ENCODE results near the gene CLIC1. TPM values are rescaled to one million over a fixed set of nuclear protein-coding genes. Genes with fewer than 3 reads are reported as not detected.

The CLIC1 gene
- total and polyA plus RNA-seq, 5 donors: 99.4 to 153 (median 116) TPM

DNA sequence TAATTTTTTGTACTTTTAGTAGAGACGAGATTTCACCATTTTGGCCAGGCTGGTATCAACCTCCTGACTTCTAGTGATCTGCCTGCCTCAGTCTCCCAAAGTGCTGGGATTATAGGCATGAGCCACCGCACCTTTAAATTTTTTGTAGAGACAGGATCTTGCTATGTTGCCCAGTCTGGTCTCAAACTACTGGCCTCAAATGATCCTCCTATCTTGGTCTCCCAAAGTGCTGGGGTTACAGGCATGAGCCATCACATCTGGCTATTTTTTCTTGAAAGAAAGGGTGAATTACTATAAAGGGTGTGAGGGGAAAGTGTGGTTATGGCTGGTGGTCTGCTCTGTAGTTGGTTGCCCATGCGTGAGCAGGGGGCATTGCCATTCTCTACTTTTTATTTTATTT, 28.1 kb downstream of the CLIC1 start:
- ATAC-seq: no peak
- H3K27me3 ChIP-seq (ENCODE audit: control insufficient read depth, insufficient read depth): no peaks in the 10 kb centered on the region

DNA sequence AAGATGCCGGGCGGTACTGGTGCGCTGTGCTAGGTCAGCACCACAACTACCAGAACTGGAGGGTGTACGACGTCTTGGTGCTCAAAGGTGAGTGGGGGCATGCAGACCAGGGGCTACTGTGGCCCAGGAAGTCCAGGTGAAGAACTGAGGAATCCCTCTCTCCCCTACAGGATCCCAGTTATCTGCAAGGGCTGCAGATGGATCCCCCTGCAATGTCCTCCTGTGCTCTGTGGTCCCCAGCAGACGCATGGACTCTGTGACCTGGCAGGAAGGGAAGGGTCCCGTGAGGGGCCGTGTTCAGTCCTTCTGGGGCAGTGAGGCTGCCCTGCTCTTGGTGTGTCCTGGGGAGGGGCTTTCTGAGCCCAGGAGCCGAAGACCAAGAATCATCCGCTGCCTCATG, 28.6 kb downstream of the CLIC1 start:
- 88% methylated on average over 10 of the region's 10 CpGs for WGBS
- no peak for ATAC-seq
- intact Hi-C loops (cut with DNase I): no loop called here
- no peak overlapping the region for H3K4me3 ChIP-seq (ENCODE audit: low read length)
- no peak for DNase-seq
- no peak overlapping the region for H3K27ac ChIP-seq (ENCODE audit: low read length)
- H3K9me3 ChIP-seq (ENCODE audit: control insufficient read depth, low read length): no peaks in the 10 kb centered on the region
- no peaks in the 10 kb centered on the region for H3K4me1 ChIP-seq (ENCODE audit: control insufficient read depth, insufficient read depth, low read length)
- no peaks in the 10 kb centered on the region for H3K27me3 ChIP-seq (ENCODE audit: control insufficient read depth, insufficient read depth)

More for the DNA sequence above, 28.1 kb downstream of the CLIC1 start:
- no peak for DNase-seq
- intact Hi-C loops (cut with DNase I): no loop called here
- 93% methylated on average over 3 of the region's 3 CpGs for WGBS
- Histone ChIP-seq H3K9me3 (ENCODE audit: control insufficient read depth, low read length) (no peaks in the 10 kb centered on the region), H3K4me1 (ENCODE audit: control insufficient read depth, insufficient read depth, low read length) (no peaks in the 10 kb centered on the region), H3K27ac (ENCODE audit: low read length) (no peak overlapping the region), H3K4me3 (ENCODE audit: low read length) (no peak overlapping the region)

DNA sequence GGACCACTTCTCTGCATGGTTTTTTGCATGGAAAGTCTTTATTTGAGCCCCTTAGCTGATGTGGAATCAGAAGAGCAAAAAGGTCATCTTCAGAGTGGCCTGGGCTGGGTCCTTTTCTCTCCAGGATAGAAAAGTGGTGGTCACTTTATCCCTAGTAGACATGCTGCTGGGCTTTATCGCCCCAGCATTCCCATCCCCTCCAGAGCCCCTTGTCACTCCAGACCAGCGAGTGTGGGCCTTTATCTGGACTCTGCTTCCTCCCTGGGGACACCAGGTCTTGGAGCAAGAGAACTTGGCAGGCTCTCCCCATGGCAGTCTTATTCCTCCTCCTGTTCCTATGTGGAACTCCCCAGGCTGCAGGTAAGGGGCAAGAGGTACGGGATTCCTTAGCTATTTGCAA, 29.7 kb downstream of the CLIC1 start, which contains the start of gene LY6G6F:
Gene LY6G6F (plus strand): TSS at position 268 of the 400 bp plus-strand sequence. CDS start 41 bp downstream, at position 309.
- Histone ChIP-seq H3K4me3 (ENCODE audit: low read length) (no peak within 1 kb of the TSS), H3K27ac (ENCODE audit: low read length) (no peak within 1 kb of the TSS), H3K4me1 (ENCODE audit: control insufficient read depth, insufficient read depth, low read length) (peaks cover 5% of the 10 kb centered on the region), H3K9me3 (ENCODE audit: control insufficient read depth, low read length) (no peaks in the 10 kb centered on the region), H3K27me3 (ENCODE audit: control insufficient read depth, insufficient read depth) (no peaks in the 10 kb centered on the region)
- ATAC-seq (no peak), DNase-seq (no peak)
- 21% methylated on average over 3 of the region's 3 CpGs for WGBS
- intact Hi-C loops (cut with DNase I): no loop called here

- intact Hi-C loops (cut with DNase I): no loop called here
- Histone ChIP-seq H3K27me3 (ENCODE audit: control insufficient read depth, insufficient read depth) (no peaks in the 10 kb centered on the region), H3K27ac (ENCODE audit: low read length) (no peak overlapping the region), H3K4me3 (ENCODE audit: low read length) (no peak overlapping the region), H3K4me1 (ENCODE audit: control insufficient read depth, insufficient read depth, low read length) (peaks cover 7% of the 10 kb centered on the region), H3K9me3 (ENCODE audit: control insufficient read depth, low read length) (no peaks in the 10 kb centered on the region)
- WGBS: 91% methylated on average over 6 of the region's 6 CpGs
- no peak for DNase-seq
- ATAC-seq: no peak
These were observed 30.4 kb downstream of the CLIC1 start for GRCh38 chr6:31705931-31706330.

GRCh38 chr6:31702819-31703716, 33.3 kb downstream of the CLIC1 start, which contains the start of gene ABHD16A:
Gene ABHD16A (minus strand): TSS chr6:31703324. CDS start chr6:31703281, 43 bp downstream.
- no peaks in the 10 kb centered on the region for H3K27me3 ChIP-seq (ENCODE audit: control insufficient read depth, insufficient read depth)
- peaks cover 7% of the 10 kb centered on the region for H3K4me1 ChIP-seq (ENCODE audit: control insufficient read depth, insufficient read depth, low read length)
- 1% methylated on average over 54 of the region's 54 CpGs for WGBS
- H3K4me3 ChIP-seq (ENCODE audit: low read length): peak within 1 kb of the TSS; percentile 84
- DNase-seq (peak; percentile 99 to 100 (median 100)), ATAC-seq (peak; percentile 98)
- intact Hi-C loops (cut with DNase I): no loop called here
- H3K9me3 ChIP-seq (ENCODE audit: control insufficient read depth, low read length): no peaks in the 10 kb centered on the region
- H3K27ac ChIP-seq (ENCODE audit: low read length): peak within 1 kb of the TSS; percentile 98

- WGBS: 1% methylated on average over 10 of the region's 10 CpGs
- H3K27ac ChIP-seq (ENCODE audit: low read length): peak overlapping the region; percentile 98
- no peak for DNase-seq
- no peaks in the 10 kb centered on the region for H3K9me3 ChIP-seq (ENCODE audit: control insufficient read depth, low read length)
- H3K4me3 ChIP-seq (ENCODE audit: low read length): peak overlapping the region; percentile 84
- H3K27me3 ChIP-seq (ENCODE audit: control insufficient read depth, insufficient read depth): no peaks in the 10 kb centered on the region
- intact Hi-C loops (cut with DNase I): no loop called here
- H3K4me1 ChIP-seq (ENCODE audit: control insufficient read depth, insufficient read depth, low read length): peaks cover 7% of the 10 kb centered on the region
- peak; percentile 8 to 33 for ATAC-seq
These were observed 33.9 kb downstream of the CLIC1 start for GRCh38 chr6:31702405-31702818.

DNA sequence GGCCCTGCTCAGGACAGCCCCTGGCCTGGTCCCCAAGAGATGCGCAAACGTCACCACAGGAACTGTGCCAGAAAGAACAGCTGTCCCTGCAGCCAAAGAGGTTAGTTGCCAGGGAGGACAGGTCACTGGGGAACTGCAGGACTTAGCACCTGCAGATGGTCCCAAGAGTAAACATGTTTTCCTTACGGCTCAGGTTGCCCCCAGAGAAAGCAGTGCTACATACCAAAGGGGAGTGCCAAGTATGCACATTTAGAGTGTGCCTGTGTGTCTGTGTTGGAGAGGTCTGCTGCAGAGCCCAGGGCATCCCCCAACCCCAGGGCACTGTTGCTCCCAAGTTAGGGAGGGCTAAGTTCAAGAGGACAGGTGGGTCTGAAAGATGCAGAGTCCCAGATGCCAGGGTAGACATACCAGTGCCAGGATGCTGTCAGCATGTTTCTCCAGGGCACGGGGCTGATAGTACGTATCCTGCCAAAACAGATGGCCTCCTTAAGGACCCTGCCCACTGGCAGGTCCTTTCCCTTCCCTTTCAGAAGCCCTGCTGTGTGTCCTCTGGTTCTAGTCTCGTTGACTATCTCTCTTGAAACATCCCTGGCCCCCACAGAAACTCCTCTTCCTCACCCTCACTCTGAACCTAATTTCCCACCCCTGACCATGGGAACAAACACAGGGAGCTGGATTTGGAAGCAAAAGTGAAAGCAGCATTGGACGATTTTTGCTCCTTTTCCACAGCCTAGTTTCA, 34.5 kb downstream of the CLIC1 start:
- DNase-seq (peak in 1 of 3 donors; percentile 49), ATAC-seq (no peak)
- WGBS: 17% methylated on average over 7 of the region's 7 CpGs

GRCh38 chr6:31700740-31701401, 35.5 kb downstream of the CLIC1 start:
- Histone ChIP-seq H3K27me3 (ENCODE audit: control insufficient read depth, insufficient read depth) (no peaks in the 10 kb centered on the region), H3K27ac (ENCODE audit: low read length) (no peak overlapping the region), H3K9me3 (ENCODE audit: control insufficient read depth, low read length) (no peaks in the 10 kb centered on the region), H3K4me1 (ENCODE audit: control insufficient read depth, insufficient read depth, low read length) (peaks cover 7% of the 10 kb centered on the region), H3K4me3 (ENCODE audit: low read length) (no peak overlapping the region)
- ATAC-seq: no peak
- intact Hi-C loops (cut with DNase I): no loop called here
- DNase-seq: no peak
- 85% methylated on average over 5 of the region's 5 CpGs for whole genome bisulfite sequencing

More for the DNA sequence above, 34.5 kb downstream of the CLIC1 start:
- H3K4me1 ChIP-seq (ENCODE audit: control insufficient read depth, insufficient read depth, low read length): peaks cover 7% of the 10 kb centered on the region
- no peaks in the 10 kb centered on the region for H3K9me3 ChIP-seq (ENCODE audit: control insufficient read depth, low read length)
- H3K27ac ChIP-seq (ENCODE audit: low read length): peak overlapping the region; percentile 31
- H3K27me3 ChIP-seq (ENCODE audit: control insufficient read depth, insufficient read depth): no peaks in the 10 kb centered on the region
- intact Hi-C loops (cut with DNase I): no loop called here
- H3K4me3 ChIP-seq (ENCODE audit: low read length): peak overlapping the region; percentile 84

DNA sequence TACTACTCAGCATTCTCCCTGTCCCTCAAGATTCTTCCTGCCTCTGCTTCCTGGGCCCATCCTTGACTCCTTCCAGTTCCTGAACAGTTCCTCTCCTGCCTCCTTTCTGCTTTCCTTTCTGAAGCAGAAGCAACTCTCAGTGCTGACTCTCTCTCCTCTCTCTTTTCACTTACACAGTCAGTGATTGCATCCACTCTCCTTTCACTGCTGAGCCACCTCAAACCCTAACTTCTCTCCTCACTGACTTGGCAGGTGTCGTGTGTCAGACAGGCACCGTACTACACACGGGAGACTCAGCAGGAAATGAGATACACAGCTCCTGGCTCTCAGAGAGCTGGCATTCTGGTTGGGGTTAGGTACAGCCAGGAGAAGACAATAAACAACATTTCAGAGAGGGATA, 38.8 kb downstream of the CLIC1 start:
- no peak for ATAC-seq
- Histone ChIP-seq H3K27me3 (ENCODE audit: control insufficient read depth, insufficient read depth) (no peaks in the 10 kb centered on the region), H3K27ac (ENCODE audit: low read length) (no peak overlapping the region), H3K4me1 (ENCODE audit: control insufficient read depth, insufficient read depth, low read length) (peaks cover 7% of the 10 kb centered on the region), H3K9me3 (ENCODE audit: control insufficient read depth, low read length) (no peaks in the 10 kb centered on the region), H3K4me3 (ENCODE audit: low read length) (no peak overlapping the region)
- intact Hi-C loops (cut with DNase I): no loop called here
- DNase-seq: no peak
- 39% methylated on average over 3 of the region's 3 CpGs for WGBS

- Histone ChIP-seq H3K4me1 (ENCODE audit: control insufficient read depth, insufficient read depth, low read length) (no peaks in the 10 kb centered on the region), H3K27me3 (ENCODE audit: control insufficient read depth, insufficient read depth) (no peaks in the 10 kb centered on the region), H3K27ac (ENCODE audit: low read length) (no peak overlapping the region), H3K4me3 (ENCODE audit: low read length) (no peak overlapping the region), H3K9me3 (ENCODE audit: control insufficient read depth, low read length) (no peaks in the 10 kb centered on the region)
- 89% methylated on average over 6 of the region's 6 CpGs for WGBS
- ATAC-seq: no peak
- intact Hi-C loops (cut with DNase I): no loop called here
- no peak for DNase-seq
These were observed 42.8 kb downstream of the CLIC1 start for GRCh38 chr6:31693535-31693934.
